Astrocyte of the cerebellum (primary cell): ENCODE data around the gene ELL.
"Not testable (repeated sequence)": the region's sequence is repeated elsewhere in the genome, so short reads cannot be mapped to it uniquely, and the experiment has no call there.

Source experiments
- DNase-seq: peaks from one replicate; pipeline ENCODE4 v3.0.0-alpha.2; 2011; ENCODE audit warnings: low read depth
- H3K4me3 ChIP-seq: 2 replicates; pipeline ENCODE4 v1.5.1; 2011; ENCODE audit warnings: mild to moderate bottlenecking, low read depth, low read length, moderate library complexity
- CTCF ChIP-seq: IDR thresholded peaks from 2 replicates; pipeline ENCODE4 v1.5.1; 2012; ENCODE audit warnings: low read length, low read depth, moderate library complexity, mild to moderate bottlenecking; ENCODE audit errors: missing control alignments
- in situ Hi-C: cut with HindIII; loops from 2 replicates; pipeline ENCODE4 v1.10.0; 2017; ENCODE audit warnings: low sequenced_read_pairs

The ELL gene

GRCh38 chr19:18414504-18415177 lies 107.2 kb downstream of the ELL start:
- DNase-seq, result no peak
- in situ Hi-C loops, result no loop called here
- no peak for TF ChIP-seq CTCF
- peak overlapping the region; percentile 5 for H3K4me3 ChIP-seq

GRCh38 chr19:18412610-18413239 lies 109.1 kb downstream of the ELL start:
- H3K4me3 ChIP-seq, result no peak overlapping the region
- no peak for DNase-seq
- TF ChIP-seq CTCF, result no peak
- in situ Hi-C loops, result no loop called here

GRCh38 chr19:18408053-18408476 lies 113.8 kb downstream of the ELL start:
- in situ Hi-C loops, result no loop called here
- H3K4me3 ChIP-seq, result no peak overlapping the region
- peak; percentile 41 for TF ChIP-seq CTCF
- no peak for DNase-seq

- DNase-seq, result no peak
- H3K4me3 ChIP-seq, result no peak overlapping the region
- TF ChIP-seq CTCF, result no peak
- in situ Hi-C loops, result no loop called here
Observed at GRCh38 chr19:18406749-18407148, 115.1 kb downstream of the ELL start.

GRCh38 chr19:18405754-18406153 lies 116.1 kb downstream of the ELL start:
- DNase-seq, in situ Hi-C loops, H3K4me3 ChIP-seq: not testable (repeated sequence)

- in situ Hi-C loops, H3K4me3 ChIP-seq, DNase-seq: not testable (repeated sequence)
Observed at GRCh38 chr19:18402455-18403248, 119.2 kb downstream of the ELL start.

DNA sequence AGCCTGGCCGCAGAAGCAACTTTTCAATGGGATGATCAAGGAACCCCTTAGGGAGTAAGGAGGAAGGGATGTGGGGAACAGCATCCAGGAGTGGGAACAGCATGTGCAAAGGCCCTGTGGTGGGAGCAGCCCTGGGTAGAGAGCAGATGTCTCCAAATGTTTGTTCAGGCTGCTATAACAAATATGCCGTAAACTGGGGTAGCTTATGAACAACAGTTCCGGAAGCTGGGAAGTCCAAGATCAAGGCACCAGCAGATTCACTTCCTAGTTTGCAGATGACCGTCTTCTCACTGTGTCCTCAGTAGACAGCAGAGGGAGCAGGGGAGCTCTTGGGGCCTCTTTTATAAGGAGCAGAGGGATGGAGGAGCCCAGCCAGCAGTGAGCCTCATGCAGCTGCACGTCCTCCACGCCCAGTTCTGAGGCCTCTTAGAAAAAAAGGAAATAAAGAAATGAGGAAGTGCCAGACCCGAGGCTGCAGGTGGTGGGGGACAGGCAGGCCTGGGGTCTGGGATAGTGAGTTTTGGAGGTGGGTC lies 120.2 kb downstream of the ELL start:
- H3K4me3 ChIP-seq, result no peak overlapping the region
- peak; percentile 52 for TF ChIP-seq CTCF
- in situ Hi-C loops, result no loop called here
- DNase-seq, result no peak
